ENCODE data around the gene RALGAPA1.
"Not testable (repeated sequence)": the region's sequence is repeated elsewhere in the genome, so short reads cannot be mapped to it uniquely, and the experiment has no call there.

RALGAPA1 gene

DNA sequence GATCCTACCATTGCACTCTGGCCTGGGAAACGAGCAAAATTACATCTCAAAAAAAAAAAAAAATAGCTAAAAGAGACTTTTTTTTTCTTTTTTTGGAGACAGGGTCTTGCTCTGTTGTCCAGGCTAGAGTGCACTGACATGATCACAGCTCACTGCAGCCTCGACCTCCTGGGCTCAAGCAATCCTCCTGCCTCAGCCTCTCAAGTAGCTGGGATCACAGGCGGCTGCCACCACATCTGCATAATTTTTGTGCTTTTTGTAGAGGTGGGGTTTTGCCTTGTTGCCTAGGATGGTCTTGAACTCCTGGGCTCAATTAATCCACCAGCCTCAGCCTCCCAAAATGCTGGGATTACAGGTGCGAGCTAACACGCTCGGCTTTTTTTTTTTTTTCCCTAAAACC lies 11.3 kb downstream of the RALGAPA1 start:
- H3K27me3 ChIP-seq, result no peaks in the 10 kb centered on the region
- no peak overlapping the region for H3K4me3 ChIP-seq (ENCODE audit: low read depth, low read length)
- H3K4me1 ChIP-seq, result no peaks in the 10 kb centered on the region
- H3K36me3 ChIP-seq, result no peaks in the 10 kb centered on the region
- TF ChIP-seq, protein P1, sequence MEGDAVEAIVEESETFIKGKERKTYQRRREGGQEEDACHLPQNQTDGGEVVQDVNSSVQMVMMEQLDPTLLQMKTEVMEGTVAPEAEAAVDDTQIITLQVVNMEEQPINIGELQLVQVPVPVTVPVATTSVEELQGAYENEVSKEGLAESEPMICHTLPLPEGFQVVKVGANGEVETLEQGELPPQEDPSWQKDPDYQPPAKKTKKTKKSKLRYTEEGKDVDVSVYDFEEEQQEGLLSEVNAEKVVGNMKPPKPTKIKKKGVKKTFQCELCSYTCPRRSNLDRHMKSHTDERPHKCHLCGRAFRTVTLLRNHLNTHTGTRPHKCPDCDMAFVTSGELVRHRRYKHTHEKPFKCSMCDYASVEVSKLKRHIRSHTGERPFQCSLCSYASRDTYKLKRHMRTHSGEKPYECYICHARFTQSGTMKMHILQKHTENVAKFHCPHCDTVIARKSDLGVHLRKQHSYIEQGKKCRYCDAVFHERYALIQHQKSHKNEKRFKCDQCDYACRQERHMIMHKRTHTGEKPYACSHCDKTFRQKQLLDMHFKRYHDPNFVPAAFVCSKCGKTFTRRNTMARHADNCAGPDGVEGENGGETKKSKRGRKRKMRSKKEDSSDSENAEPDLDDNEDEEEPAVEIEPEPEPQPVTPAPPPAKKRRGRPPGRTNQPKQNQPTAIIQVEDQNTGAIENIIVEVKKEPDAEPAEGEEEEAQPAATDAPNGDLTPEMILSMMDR (IDR thresholded peaks at IDR 0.05; ENCODE audit: low read depth, low read length), result no peak
- no peak for DNase-seq
- H3K9me3 ChIP-seq, result no peaks in the 10 kb centered on the region

DNA sequence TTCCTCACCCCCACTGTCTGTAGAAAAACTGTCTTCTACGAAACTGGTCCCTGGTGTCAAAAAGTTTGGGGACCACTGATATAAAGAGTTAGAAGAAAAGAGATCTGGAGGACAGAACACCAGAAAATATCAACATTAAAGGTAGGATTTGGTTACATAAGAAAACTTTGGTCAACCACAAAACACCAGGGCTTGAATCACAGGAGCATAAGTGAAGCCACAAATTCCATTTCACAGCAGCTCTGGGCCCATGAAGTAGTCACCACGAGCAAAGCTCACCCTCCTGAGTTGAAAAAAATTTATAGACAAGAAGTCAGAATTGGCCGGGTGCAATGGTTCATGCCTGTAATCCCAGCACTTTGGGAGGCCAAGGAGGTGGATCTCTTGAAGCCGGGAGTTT lies 19.4 kb downstream of the RALGAPA1 start:
- TF ChIP-seq, protein P1 (IDR thresholded peaks at IDR 0.05; ENCODE audit: low read depth, low read length), result no peak
- Histone ChIP-seq H3K4me3 (ENCODE audit: low read depth, low read length) (no peak overlapping the region), H3K36me3 (no peaks in the 10 kb centered on the region), H3K27me3 (no peaks in the 10 kb centered on the region), H3K9me3 (no peaks in the 10 kb centered on the region), H3K4me1 (no peaks in the 10 kb centered on the region)
- DNase-seq, result no peak

DNA sequence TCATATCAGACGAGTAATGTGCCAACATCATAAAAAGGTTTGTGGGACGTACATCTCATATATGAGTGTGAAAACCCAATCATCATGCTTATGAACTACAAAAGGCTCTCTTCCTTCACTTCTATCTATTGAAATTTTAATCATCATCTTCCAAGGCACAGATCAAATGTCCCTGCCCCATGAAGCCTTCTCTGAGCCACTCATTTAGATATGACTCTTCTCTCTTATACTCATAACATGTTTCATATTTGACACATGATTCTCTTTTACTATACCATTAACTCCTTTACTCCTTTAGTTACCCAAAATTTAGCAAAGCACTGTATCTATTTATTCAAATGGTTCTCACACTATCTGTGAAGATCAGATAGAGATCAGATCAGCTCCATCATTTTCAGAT lies 22.2 kb downstream of the RALGAPA1 start:
- Histone ChIP-seq H3K9me3 (no peaks in the 10 kb centered on the region), H3K4me3 (ENCODE audit: low read depth, low read length) (no peak overlapping the region), H3K4me1 (no peaks in the 10 kb centered on the region), H3K36me3 (no peaks in the 10 kb centered on the region), H3K27me3 (no peaks in the 10 kb centered on the region)
- DNase-seq, result no peak
- TF ChIP-seq, protein P1 (IDR thresholded peaks at IDR 0.05; ENCODE audit: low read depth, low read length), result no peak

DNA sequence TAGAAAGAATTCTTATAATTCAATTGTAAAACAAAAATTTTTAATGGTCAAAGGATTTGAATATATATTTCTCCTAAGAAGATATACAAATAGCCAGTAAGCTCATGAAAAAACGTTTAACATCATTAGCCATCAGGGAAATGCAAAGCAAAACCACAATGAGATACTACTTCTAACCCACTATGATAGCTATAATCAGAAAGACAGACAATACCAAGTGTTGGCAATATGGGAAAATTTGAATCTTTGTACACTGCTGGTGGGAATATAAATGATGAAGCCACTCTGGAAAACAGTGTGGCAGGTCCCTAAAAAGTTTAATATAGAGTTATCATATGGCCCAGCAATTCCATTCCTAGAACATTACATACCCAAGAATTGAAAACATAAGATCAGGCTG lies 25.4 kb downstream of the RALGAPA1 start:
- Histone ChIP-seq H3K9me3 (no peaks in the 10 kb centered on the region), H3K4me1 (no peaks in the 10 kb centered on the region), H3K36me3 (no peaks in the 10 kb centered on the region), H3K4me3 (ENCODE audit: low read depth, low read length) (no peak overlapping the region), H3K27me3 (no peaks in the 10 kb centered on the region)
- DNase-seq, result no peak
- TF ChIP-seq, protein P1 (IDR thresholded peaks at IDR 0.05; ENCODE audit: low read depth, low read length), result no peak

DNA sequence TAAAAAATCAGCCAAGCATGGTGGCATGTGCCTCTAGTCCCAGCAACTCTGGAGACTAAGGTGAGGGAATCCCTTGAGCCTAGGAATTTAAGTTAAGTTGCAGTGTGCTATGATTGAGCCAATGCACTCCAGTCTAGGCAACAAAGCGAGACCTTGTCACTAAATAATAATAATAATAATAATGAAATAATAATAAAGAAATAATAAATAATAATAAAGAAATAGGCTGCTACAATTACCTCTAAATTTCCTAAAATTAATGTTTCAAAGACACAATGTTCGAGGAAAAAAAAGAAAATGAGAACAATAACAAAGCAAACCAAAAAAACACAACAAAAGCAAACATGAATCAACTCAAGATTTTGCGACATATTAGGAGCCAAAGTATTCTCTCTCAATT lies 29.7 kb downstream of the RALGAPA1 start:
- no peak overlapping the region for H3K4me3 ChIP-seq (ENCODE audit: low read depth, low read length)
- DNase-seq, result no peak
- no peaks in the 10 kb centered on the region; the same call in 1 of the 2 replicates for H3K36me3 ChIP-seq
- H3K27me3 ChIP-seq, result no peaks in the 10 kb centered on the region
- no peaks in the 10 kb centered on the region for H3K4me1 ChIP-seq
- TF ChIP-seq, protein P1 (IDR thresholded peaks at IDR 0.05; ENCODE audit: low read depth, low read length), result no peak
- H3K9me3 ChIP-seq, result no peaks in the 10 kb centered on the region

DNA sequence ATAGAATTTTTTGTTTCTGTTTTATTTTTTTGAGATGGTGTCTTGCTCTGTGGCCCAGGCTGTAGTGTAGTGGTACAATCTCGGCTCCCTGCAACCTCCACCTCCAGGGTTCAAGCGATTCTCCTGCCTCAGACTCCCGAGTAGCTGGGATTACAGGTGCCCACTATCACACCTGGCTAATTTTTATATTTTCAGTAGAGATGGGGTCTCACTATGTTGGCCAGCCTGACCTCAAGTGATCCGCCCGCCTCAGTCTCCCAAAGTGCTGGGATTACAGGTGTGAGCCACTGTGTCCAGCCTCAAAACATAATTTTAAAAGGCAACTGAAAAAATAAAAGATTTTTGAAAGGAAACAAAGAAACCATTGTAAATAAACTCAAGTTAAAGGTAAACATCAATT lies 31.5 kb downstream of the RALGAPA1 start:
- not testable (repeated sequence) for H3K4me3 ChIP-seq (ENCODE audit: low read depth, low read length); H3K4me1 ChIP-seq; H3K9me3 ChIP-seq; DNase-seq; H3K36me3 ChIP-seq; H3K27me3 ChIP-seq

DNA sequence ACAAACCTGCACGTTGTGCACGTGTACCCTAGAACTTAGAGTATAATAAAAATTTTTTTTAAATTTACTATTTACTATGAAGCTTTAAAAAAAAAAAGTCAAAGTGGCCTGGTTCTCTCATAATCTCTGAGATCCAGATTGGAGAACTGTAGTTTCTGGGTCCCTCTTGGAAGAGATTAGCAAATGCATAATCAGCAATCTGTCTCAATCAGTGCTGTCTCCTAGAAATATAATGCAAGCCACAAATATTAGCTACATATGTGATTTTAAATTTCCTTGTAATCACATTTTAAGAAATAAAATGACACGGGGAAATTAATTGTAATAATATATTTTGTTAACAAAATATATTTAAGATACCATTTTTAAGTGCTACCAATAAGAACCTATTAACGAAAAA lies 32.3 kb downstream of the RALGAPA1 start:
- Histone ChIP-seq H3K36me3 (no peaks in the 10 kb centered on the region; the same call in 1 of the 2 replicates), H3K4me3 (ENCODE audit: low read depth, low read length) (no peak overlapping the region), H3K27me3 (no peaks in the 10 kb centered on the region), H3K4me1 (no peaks in the 10 kb centered on the region), H3K9me3 (no peaks in the 10 kb centered on the region)
- DNase-seq, result no peak
- TF ChIP-seq, protein P1 (IDR thresholded peaks at IDR 0.05; ENCODE audit: low read depth, low read length), result no peak

DNA sequence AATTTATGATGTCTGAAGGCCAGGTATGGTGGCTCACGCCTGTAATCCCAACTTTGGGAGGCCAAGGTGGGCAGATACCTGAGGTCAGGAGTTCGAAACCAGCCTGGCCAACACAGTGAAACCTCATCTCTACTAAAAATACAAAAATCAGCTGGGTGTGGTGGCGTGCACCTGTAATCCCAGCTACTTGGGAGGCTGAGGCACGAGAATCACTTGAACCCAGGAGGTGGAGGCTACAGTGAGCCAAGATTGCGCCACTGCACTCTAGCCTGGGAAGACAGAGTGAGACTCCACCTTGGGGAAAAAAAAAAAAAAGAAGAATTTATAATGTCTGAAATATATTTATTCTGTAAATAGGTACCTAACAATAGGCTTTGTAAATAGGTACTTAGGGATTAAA lies 33.0 kb downstream of the RALGAPA1 start:
- H3K9me3 ChIP-seq; H3K4me3 ChIP-seq (ENCODE audit: low read depth, low read length); DNase-seq; H3K36me3 ChIP-seq; H3K27me3 ChIP-seq; H3K4me1 ChIP-seq: not testable (repeated sequence)

Data from BE2C (cell line).